H7 (cell line): ENCODE results near the gene TACR1. TPM values are rescaled to one million over a fixed set of nuclear protein-coding genes. Genes with fewer than 3 reads are reported as not detected.

Experiments
- DNase-seq: peaks from one replicate; pipeline ENCODE4 v3.0.0; 2012
- H3K27me3 ChIP-seq: 2 replicates; pipeline ENCODE4 v1.6.0; 2011; ENCODE audit warnings: mild to moderate bottlenecking, low read length; ENCODE audit not compliant: control insufficient read depth, insufficient read depth
- H3K36me3 ChIP-seq: replicated peaks from 2 replicates; pipeline ENCODE4 v1.5.1; 2011; ENCODE audit warnings: low read length; ENCODE audit not compliant: control insufficient read depth, insufficient read depth
- H3K4me3 ChIP-seq: 2 replicates; pipeline ENCODE4 v1.5.1; 2011; ENCODE audit warnings: low read depth, mild to moderate bottlenecking, control low read depth, low read length, moderate library complexity; ENCODE audit not compliant: insufficient read depth
- total RNA-seq: library from RNA; depleted of rRNA; stranded (reverse); fragments of >200 nt; shearing (Covaris generic); gene quantifications from 2 replicates; pipeline ENCODE4 v1.2.3, GENCODE V29; 2014

TACR1 gene
- total RNA-seq, 1 experiment from 2014 or later: 0.03 TPM

DNA sequence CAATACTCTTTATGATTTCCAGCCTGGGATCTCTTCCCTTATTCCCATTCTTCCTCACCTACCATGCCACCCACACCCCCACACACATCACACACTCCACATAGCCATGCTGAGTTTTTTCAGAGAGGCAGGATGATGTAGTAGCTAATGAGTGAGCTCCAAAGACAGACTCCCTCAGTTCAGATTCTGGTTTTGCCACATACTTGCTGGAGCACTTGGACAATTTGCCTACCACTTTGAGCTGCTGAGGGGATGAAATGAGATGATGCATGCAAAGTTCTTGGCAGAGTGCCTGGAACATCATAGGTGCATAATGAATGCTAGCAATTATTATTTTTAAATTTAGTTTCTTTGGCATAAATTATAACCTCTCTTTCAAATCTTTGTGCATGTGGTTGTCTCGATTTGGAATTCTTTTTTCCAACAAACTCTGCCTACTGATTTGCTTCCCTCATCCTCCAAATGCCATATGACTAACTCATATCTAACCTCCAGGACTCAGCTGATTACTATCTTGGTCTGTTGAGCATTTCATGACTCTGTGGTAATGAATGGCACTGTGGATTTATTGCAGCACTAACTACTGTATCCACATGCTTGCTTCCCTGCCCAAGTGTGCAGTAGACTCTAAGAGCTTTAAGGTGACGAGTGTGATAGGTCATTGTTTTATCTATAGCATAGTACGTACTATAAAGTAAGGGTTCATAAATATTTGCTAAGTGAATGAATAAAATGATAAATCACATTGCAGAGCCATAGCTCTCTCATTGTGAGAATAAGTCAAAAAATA is 99.1 kb downstream of the TACR1 start:
- H3K27me3 ChIP-seq: no peaks in the 10 kb centered on the region
- DNase-seq: no peak

DNA sequence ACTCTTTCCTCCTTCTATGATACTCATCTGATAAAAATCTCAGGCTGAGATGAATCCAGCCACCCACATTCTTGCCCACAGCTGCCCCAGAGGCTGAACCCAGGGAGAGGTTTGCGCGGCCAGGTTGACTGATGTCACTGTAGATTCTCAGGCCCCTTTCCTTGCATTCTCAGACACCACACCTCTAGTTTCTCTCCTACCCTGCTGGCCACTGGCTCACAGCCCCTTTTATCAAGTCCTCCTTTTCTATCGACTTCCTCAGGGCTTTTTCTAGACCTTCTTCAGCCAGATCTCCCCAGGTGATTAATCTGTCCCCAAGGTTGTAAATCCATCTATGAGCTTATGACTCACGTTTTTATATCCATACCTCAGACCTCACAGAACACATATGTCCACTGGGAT is 99.8 kb downstream of the TACR1 start:
- H3K4me3 ChIP-seq: no peak overlapping the region
- H3K27me3 ChIP-seq: no peaks in the 10 kb centered on the region
- H3K36me3 ChIP-seq: no peaks in the 10 kb centered on the region
- no peak for DNase-seq

More for the DNA sequence above, 99.1 kb downstream of the TACR1 start:
- Histone ChIP-seq H3K36me3 (no peaks in the 10 kb centered on the region), H3K4me3 (no peak overlapping the region)

DNA sequence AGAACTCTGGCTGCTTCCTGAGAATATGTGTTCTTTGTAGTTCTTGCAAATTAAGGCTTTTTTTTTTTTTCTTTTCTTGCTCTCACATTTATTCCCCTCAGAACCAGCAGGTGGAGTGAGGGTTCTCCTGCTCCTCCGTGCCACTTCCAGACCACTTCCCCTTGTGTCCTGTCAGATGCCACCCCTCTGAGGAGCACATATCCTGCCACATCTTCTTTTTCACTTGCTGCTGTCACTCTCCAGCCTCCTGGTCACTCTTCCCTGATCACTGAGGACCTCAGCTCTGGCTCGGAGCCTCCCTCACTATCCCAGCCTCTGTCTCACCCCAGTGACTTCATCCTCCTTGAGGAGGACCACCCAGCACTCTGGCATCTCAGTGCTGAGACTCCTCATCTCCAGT is 100.5 kb downstream of the TACR1 start:
- H3K4me3 ChIP-seq: no peak overlapping the region
- DNase-seq: peak; percentile 31

DNA sequence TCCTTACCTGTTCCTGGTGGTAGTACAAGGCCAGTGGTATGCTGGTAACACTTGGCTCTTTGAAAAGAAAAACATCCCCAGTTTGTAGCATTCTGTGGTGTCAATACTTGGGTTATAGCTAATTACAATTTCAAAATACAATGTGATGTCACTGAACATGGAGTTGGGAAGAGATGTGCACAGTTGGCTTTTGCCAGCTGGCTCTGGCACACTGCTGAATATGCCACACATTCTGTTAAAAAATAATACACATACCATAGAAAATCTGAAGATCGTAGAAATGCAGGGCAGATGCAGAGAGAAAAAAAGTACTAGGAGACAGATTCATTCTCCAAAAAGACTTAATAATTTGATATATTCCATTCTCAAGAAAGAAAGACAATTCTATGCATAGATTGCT is 101.5 kb downstream of the TACR1 start:
- no peak for DNase-seq
- no peaks in the 10 kb centered on the region for H3K27me3 ChIP-seq

More for the DNA sequence above, 100.5 kb downstream of the TACR1 start:
- Histone ChIP-seq H3K27me3 (no peaks in the 10 kb centered on the region), H3K36me3 (no peaks in the 10 kb centered on the region)

DNA sequence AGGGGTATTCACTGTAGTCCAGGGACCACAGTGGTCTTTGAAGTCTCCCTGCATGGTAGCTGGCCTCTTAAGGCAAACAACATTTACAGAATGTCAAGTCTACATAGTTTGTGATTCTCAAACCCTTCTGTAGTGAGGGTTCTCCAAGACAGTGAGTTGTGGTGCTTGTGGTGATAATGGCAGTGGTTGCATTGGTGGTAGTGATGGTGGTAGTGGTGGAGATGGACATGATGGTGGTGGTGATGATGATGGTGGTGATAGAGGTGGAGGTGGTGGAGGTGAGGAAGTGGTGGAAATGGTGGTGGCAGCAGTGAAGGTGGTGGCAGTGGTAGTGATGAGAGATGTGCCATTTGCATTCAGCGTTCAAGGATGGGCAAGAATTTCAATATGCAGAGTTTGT is 104.9 kb downstream of the TACR1 start:
- no peak overlapping the region for H3K4me3 ChIP-seq
- H3K27me3 ChIP-seq: no peaks in the 10 kb centered on the region
- no peaks in the 10 kb centered on the region for H3K36me3 ChIP-seq
- no peak for DNase-seq

More for the DNA sequence above, 101.5 kb downstream of the TACR1 start:
- H3K4me3 ChIP-seq: no peak overlapping the region
- no peaks in the 10 kb centered on the region for H3K36me3 ChIP-seq

DNA sequence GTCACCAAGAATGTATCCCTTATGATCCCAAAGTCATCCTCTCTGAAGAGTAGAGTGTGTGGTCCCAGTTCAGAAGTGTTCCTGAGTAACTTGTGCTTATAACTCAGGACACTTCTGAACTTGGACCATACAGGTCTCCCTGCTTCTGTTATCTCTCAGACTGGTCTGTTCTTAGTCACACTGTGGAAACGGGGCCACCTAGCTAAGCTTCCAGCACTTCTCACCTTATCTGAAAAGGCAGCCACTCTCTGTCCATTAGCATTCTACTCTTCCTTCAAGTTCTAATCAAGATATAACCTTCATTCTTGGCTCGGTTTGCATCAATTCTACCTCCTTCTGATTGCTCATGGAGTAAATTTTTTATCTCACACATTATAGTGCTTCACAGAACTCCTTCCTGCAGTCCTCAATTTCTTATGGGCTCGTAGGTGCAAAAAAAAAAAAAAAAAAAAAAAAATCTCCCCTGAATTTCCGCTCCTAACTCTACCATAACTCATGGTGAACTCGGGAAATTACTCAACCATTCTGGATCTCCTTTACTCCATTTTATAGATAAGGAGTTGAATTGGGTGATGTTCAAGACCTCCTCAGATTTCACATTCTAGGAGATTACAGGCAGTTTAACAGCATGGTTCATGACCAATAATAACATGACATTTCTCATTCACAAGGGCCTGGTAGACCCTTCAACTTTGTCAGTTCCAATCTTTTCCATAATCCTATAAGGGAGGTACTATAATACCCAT is 108.4 kb downstream of the TACR1 start:
- no peaks in the 10 kb centered on the region for H3K36me3 ChIP-seq
- no peak overlapping the region for H3K4me3 ChIP-seq
- no peak for DNase-seq
- no peaks in the 10 kb centered on the region for H3K27me3 ChIP-seq

DNA sequence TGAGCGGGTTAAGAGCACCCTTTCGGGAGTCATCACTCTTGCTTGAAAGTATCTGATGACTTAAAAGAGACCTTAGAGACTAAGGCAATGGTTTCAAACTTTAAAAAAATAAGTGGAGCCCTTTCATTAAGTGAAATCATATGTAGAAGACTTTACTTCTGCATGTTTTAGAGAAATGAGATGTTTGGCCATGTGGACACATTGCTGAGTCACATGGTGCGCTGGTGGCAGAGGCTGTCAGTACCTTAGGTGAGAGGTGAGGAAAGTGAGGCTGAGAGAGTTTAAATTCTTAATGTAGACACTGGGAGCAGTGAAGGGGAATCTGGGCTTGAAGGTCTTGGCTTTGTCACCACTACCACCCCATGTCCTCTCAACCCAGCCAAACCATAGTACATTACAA is 109.8 kb downstream of the TACR1 start:
- H3K27me3 ChIP-seq: no peaks in the 10 kb centered on the region
- H3K36me3 ChIP-seq: no peaks in the 10 kb centered on the region
- no peak for DNase-seq
- no peak overlapping the region for H3K4me3 ChIP-seq

DNA sequence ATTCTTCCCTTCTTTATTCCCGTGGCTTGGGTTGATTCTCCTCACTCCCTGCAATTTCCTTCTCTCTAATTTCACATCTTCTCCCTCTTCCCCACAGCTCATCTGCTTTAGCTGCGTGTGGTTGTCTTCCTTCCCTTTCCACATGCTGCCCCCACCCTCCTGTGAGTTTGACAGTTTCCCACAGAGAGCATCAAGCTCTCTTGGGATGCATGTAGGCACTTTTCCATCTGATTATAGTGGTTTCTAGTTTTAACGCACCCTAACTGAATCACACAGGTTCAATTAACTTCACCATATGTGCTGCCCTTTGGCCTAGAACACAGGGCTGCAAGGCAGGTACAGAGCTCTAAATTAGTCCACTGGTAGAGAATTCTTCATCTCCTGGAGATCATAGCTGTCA is 110.5 kb downstream of the TACR1 start:
- H3K27me3 ChIP-seq: no peaks in the 10 kb centered on the region
- DNase-seq: no peak
- H3K4me3 ChIP-seq: no peak overlapping the region
- no peaks in the 10 kb centered on the region for H3K36me3 ChIP-seq

DNA sequence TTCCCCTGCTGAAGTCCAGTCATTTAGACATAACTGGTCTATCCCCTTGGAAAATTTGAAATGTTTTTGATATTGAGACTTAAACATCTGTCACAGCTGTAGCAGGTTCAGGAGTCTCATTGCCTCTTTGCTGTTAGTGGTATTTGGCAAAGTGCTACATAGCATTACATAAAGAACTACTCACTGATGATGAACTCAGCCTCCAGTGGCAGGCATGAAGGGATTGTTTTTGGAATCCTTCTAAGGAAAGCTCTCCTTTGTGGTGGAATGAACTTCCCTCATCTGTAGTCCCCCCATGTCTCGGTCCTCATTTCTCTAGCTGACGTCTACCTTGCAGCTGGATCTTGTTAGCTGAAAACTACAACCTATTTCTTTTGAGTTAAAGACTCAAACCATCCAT is 111.6 kb downstream of the TACR1 start:
- no peak for DNase-seq
- H3K27me3 ChIP-seq: no peaks in the 10 kb centered on the region
- no peaks in the 10 kb centered on the region for H3K36me3 ChIP-seq
- H3K4me3 ChIP-seq: no peak overlapping the region

DNA sequence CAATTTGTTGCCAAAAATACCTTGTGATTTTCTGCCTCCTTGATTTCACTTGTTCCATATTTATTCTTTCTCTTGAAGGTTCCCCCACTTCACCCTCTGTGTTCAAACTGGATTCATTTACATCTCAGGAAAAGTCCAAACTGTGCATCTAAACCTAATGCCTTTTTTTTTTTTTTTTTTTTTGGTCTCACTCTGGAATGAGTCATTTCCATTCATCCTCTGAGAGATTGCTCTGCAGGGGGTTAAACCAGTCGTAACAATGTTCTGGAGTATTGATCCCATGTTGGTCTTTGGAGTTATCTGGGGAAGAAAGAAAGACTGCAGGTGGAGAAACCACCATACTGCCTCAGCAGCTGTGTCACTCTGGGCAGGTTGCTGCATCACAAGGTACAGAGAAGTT is 119.7 kb downstream of the TACR1 start:
- no peak for DNase-seq
- no peak overlapping the region for H3K4me3 ChIP-seq
- no peaks in the 10 kb centered on the region for H3K27me3 ChIP-seq
- no peaks in the 10 kb centered on the region for H3K36me3 ChIP-seq

DNA sequence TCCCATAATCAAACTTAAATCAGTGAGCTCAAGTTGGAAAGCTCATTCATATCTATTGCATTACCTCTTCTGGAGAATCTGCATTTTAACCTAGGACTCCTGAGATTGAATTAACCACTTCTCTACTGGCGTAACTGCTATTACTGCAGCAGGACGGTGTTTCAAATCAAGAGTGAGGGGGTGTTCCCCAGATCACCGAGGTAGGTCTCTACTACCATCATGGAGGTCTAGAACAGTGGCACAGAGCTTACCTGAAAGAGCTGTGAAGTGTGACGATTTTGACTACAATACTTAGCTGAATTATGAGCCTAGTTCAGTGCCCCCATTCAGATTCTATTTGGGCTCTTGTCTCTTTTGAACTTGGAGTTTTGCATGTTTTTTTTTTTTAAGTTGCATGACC is 121.4 kb downstream of the TACR1 start:
- DNase-seq: no peak
- no peak overlapping the region for H3K4me3 ChIP-seq
- H3K36me3 ChIP-seq: no peaks in the 10 kb centered on the region
- H3K27me3 ChIP-seq: no peaks in the 10 kb centered on the region

DNA sequence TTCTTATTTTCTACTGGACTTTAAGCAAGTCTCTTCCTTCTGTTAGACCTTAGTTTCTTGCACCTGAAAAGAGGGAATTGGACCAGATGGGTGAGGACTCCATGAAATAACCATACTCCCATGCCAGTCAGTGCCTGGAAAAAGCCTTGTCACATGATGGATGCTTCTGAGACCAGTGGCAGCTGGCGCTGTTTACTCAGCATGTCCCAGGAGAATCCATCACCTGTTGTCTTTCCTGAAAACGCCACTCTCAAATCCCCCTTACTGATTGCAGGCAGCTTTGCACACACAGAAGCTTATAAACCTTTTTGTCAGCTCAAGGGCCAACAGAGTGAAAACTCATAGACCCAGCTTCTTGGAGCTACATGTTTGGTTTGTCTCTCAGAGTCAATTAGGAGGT is 123.2 kb downstream of the TACR1 start:
- H3K36me3 ChIP-seq: no peaks in the 10 kb centered on the region
- H3K4me3 ChIP-seq: no peak overlapping the region
- H3K27me3 ChIP-seq: no peaks in the 10 kb centered on the region
- DNase-seq: no peak

DNA sequence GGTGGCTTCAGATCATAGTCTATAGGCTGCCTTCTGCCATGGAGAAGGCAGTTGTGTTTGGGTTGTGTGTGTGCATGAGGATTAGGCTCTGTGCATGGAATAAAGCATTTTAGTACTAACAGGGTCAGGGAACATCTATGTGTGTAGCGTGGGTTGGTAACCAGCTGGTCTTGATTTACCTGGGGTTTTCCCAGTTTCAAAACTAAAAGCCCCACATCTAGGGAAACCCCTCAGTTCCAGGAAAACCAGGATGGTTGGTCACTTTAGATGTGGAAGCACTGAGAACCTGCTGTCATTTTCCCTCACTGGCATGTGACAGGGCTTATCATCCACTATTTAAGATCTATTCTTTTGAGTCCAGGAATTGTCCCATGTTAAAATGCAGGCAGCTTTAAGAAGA is 124.6 kb downstream of the TACR1 start:
- no peak for DNase-seq
- Histone ChIP-seq H3K27me3 (no peaks in the 10 kb centered on the region), H3K4me3 (no peak overlapping the region), H3K36me3 (no peaks in the 10 kb centered on the region)

DNA sequence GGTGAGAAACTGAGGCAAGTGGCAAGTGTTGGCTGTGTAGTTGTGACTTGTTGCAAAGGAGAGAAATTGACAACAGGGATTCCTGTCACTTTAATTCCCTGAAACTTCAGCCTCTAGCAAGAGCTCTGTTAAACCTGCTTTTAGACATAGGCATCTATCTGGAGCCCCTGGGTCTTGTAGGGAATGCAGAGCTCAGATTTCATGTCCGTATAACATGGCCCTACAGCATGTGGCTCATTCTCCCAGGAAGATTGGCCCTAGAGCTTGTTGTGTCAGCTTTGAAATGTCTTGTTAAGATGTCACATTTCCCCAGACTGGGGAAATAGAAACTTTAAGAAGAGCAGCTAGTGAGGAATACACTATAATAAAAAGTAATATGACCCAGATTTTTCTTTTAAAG is 125.1 kb downstream of the TACR1 start:
- H3K4me3 ChIP-seq: no peak overlapping the region
- no peaks in the 10 kb centered on the region for H3K36me3 ChIP-seq
- no peak for DNase-seq
- H3K27me3 ChIP-seq: no peaks in the 10 kb centered on the region

DNA sequence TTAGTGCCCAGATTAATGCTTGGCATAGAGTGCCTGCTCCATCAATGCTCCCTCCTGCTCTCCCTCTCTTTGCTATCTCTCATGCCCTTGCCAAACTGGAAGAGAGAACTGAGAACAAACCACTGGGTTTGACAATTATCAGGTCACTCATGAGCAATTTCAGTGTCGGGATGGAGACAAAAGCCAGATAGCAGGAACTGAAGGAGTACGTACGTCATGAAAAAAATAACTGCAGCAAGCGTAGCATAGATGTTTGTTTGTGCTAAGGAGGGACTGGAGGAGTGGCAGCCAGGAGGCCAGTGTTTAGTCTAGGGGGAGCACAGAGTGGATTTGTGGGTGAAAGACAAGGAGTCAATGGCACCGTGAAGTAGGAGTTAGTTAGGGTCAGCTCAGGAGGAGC is 127.6 kb downstream of the TACR1 start:
- Histone ChIP-seq H3K4me3 (no peak overlapping the region), H3K27me3 (no peaks in the 10 kb centered on the region), H3K36me3 (no peaks in the 10 kb centered on the region)
- DNase-seq: no peak
